ENCODE measurements around the gene DHX57. TPM values are rescaled to one million over a fixed set of nuclear protein-coding genes. Genes with fewer than 3 reads are reported as not detected.
"Not testable (repeated sequence)": the region's sequence is repeated elsewhere in the genome, so short reads cannot be mapped to it uniquely, and the experiment has no call there.

Gene DHX57
- total RNA-seq, 1 donor from 2014 or later: 33.9 TPM

GRCh38 chr2:38806015-38806732, 69.6 kb downstream of the DHX57 start:
- DNase-seq (ENCODE audit: low spot score): no peak
- H3K4me3 ChIP-seq: no peak overlapping the region
- H4K20me1 ChIP-seq (ENCODE audit: low read depth): no peaks in the 10 kb centered on the region
- no peak overlapping the region for H3K27ac ChIP-seq
- peaks cover 2% of the 10 kb centered on the region for H3K27me3 Mint-ChIP-seq (ENCODE audit: insufficient read depth, low read depth)
- H3K4me3 Mint-ChIP-seq: no peak overlapping the region
- no peaks in the 10 kb centered on the region for H3K27me3 ChIP-seq
- H3K9me3 ChIP-seq (ENCODE audit: low read depth): no peaks in the 10 kb centered on the region
- no peaks in the 10 kb centered on the region for H3F3A ChIP-seq (ENCODE audit: low read depth)
- H3K9ac ChIP-seq: no peak overlapping the region
- no peaks in the 10 kb centered on the region for H3K9me3 Mint-ChIP-seq
- H3K36me3 Mint-ChIP-seq: peaks cover 10% of the 10 kb centered on the region
- no peaks in the 10 kb centered on the region for H3K4me1 ChIP-seq
- H3K27ac Mint-ChIP-seq: no peak overlapping the region
- H3K4me1 Mint-ChIP-seq: no peaks in the 10 kb centered on the region
- TF ChIP-seq EZH2phosphoT487 (IDR thresholded peaks at IDR 0.05): no peak
- no peak for TF ChIP-seq EZH2 (IDR thresholded peaks at IDR 0.05)
- no peak for TF ChIP-seq CTCF (IDR thresholded peaks at IDR 0.05)
- H2AFZ ChIP-seq (replicated peaks): no peak overlapping the region
- no peaks in the 10 kb centered on the region for H3K79me2 ChIP-seq (ENCODE audit: low read depth)
- H3K4me2 ChIP-seq: no peak overlapping the region
- H3K36me3 ChIP-seq: no peaks in the 10 kb centered on the region

GRCh38 chr2:38797953-38798352, 77.8 kb downstream of the DHX57 start:
- H3K4me1 ChIP-seq: no peaks in the 10 kb centered on the region
- no peak overlapping the region for H3K4me2 ChIP-seq
- no peaks in the 10 kb centered on the region for H3K36me3 ChIP-seq
- DNase-seq (ENCODE audit: low spot score): no peak
- H3K27ac ChIP-seq: no peak overlapping the region
- no peak overlapping the region for H2AFZ ChIP-seq (replicated peaks)
- Mint-ChIP-seq H3K27me3 (ENCODE audit: insufficient read depth, low read depth) (no peaks in the 10 kb centered on the region), H3K27ac (no peak overlapping the region), H3K4me1 (peaks cover 17% of the 10 kb centered on the region), H3K36me3 (peaks cover 11% of the 10 kb centered on the region), H3K4me3 (no peak overlapping the region), H3K9me3 (no peaks in the 10 kb centered on the region)
- no peaks in the 10 kb centered on the region for H4K20me1 ChIP-seq (ENCODE audit: low read depth)
- no peaks in the 10 kb centered on the region for H3F3A ChIP-seq (ENCODE audit: low read depth)
- H3K9ac ChIP-seq: no peak overlapping the region
- H3K4me3 ChIP-seq: no peak overlapping the region
- H3K79me2 ChIP-seq (ENCODE audit: low read depth): no peaks in the 10 kb centered on the region
- no peaks in the 10 kb centered on the region for H3K9me3 ChIP-seq (ENCODE audit: low read depth)
- TF ChIP-seq EZH2phosphoT487 (IDR thresholded peaks at IDR 0.05): no peak
- TF ChIP-seq CTCF (IDR thresholded peaks at IDR 0.05): no peak
- TF ChIP-seq EZH2 (IDR thresholded peaks at IDR 0.05): no peak
- H3K27me3 ChIP-seq: no peaks in the 10 kb centered on the region

GRCh38 chr2:38797250-38797676, 78.5 kb downstream of the DHX57 start:
- H3K4me3 Mint-ChIP-seq: no peak overlapping the region
- H3K36me3 Mint-ChIP-seq: peaks cover 7% of the 10 kb centered on the region
- no peak overlapping the region for H3K27ac ChIP-seq
- H3K27me3 Mint-ChIP-seq (ENCODE audit: insufficient read depth, low read depth): no peaks in the 10 kb centered on the region
- H3K27me3 ChIP-seq: no peaks in the 10 kb centered on the region
- no peak overlapping the region for H2AFZ ChIP-seq (replicated peaks)
- H3K4me1 ChIP-seq: no peaks in the 10 kb centered on the region
- no peak overlapping the region for H3K9ac ChIP-seq
- DNase-seq (ENCODE audit: low spot score): no peak
- H3K4me1 Mint-ChIP-seq: peaks cover 17% of the 10 kb centered on the region
- TF ChIP-seq CTCF (IDR thresholded peaks at IDR 0.05): no peak
- no peak for TF ChIP-seq EZH2 (IDR thresholded peaks at IDR 0.05)
- TF ChIP-seq EZH2phosphoT487 (IDR thresholded peaks at IDR 0.05): no peak
- no peaks in the 10 kb centered on the region for H4K20me1 ChIP-seq (ENCODE audit: low read depth)
- H3K79me2 ChIP-seq (ENCODE audit: low read depth): no peaks in the 10 kb centered on the region
- H3K27ac Mint-ChIP-seq: no peak overlapping the region
- no peak overlapping the region for H3K4me2 ChIP-seq
- no peaks in the 10 kb centered on the region for H3F3A ChIP-seq (ENCODE audit: low read depth)
- H3K9me3 ChIP-seq (ENCODE audit: low read depth): no peaks in the 10 kb centered on the region
- H3K4me3 ChIP-seq: no peak overlapping the region
- H3K9me3 Mint-ChIP-seq: no peaks in the 10 kb centered on the region
- no peaks in the 10 kb centered on the region for H3K36me3 ChIP-seq

GRCh38 chr2:38795016-38795415, 80.7 kb downstream of the DHX57 start:
- H3K27me3 ChIP-seq; H3K79me2 ChIP-seq (ENCODE audit: low read depth); H3K4me3 Mint-ChIP-seq; H3K4me3 ChIP-seq; H3K27ac Mint-ChIP-seq; H3K36me3 ChIP-seq; H3K9me3 Mint-ChIP-seq; H3K27ac ChIP-seq; H3K4me1 ChIP-seq; H4K20me1 ChIP-seq (ENCODE audit: low read depth); H3K4me2 ChIP-seq; DNase-seq (ENCODE audit: low spot score); H3K9ac ChIP-seq; H3K27me3 Mint-ChIP-seq (ENCODE audit: insufficient read depth, low read depth); H2AFZ ChIP-seq (replicated peaks); H3K9me3 ChIP-seq (ENCODE audit: low read depth); H3K36me3 Mint-ChIP-seq; H3F3A ChIP-seq (ENCODE audit: low read depth): not testable (repeated sequence)
- peaks cover 17% of the 10 kb centered on the region for H3K4me1 Mint-ChIP-seq
